HL-60 (cell line): Measurements from ENCODE around the gene LIME1.

Source experiments
- DNase-seq, 2 experiments: peaks; one replicate each; pipeline ENCODE4 v3.0.0-alpha.2; 2010 to 2020; ENCODE audit warnings: low read depth in 1 of 2, low spot score in 1 of 2
- H3K27ac ChIP-seq: fragments of 250-450 bp; sonication (Bioruptor Pico); replicated peaks from 2 replicates; pipeline ENCODE4 v1.5.1; 2020; ENCODE audit warnings: mild to moderate bottlenecking, moderate library complexity
- H3K27me3 ChIP-seq: fragments of 250-450 bp; sonication (Bioruptor Pico); 2 replicates; pipeline ENCODE4 v1.5.1; 2021; ENCODE audit warnings: mild to moderate bottlenecking, moderate library complexity; ENCODE audit not compliant: insufficient read depth, poor library complexity, severe bottlenecking
- H3K4me3 ChIP-seq: replicated peaks from 2 replicates; pipeline ENCODE4 v1.5.1; 2011; ENCODE audit warnings: mild to moderate bottlenecking, control low read depth, low read length; ENCODE audit not compliant: insufficient read depth
- GABPA ChIP-seq: IDR thresholded peaks from 2 replicates; pipeline ENCODE4 v1.6.1; 2012; ENCODE audit warnings: low read depth
- POLR2AphosphoS5 ChIP-seq: IDR thresholded peaks from 2 replicates; pipeline ENCODE4 v1.6.1; 2012; ENCODE audit warnings: low read depth
- REST ChIP-seq: IDR thresholded peaks from 2 replicates; pipeline ENCODE4 v1.6.1; 2012; ENCODE audit warnings: low read depth; ENCODE audit not compliant: insufficient replicate concordance
- SPI1 ChIP-seq: IDR thresholded peaks from 2 replicates; pipeline ENCODE4 v1.6.1; 2012; ENCODE audit warnings: low read depth, mild to moderate bottlenecking, borderline replicate concordance
- TF ChIP-seq, protein P1 (sequence below): IDR thresholded peaks from one replicate; pipeline ENCODE4 v1.5.1; 2011; ENCODE audit warnings: low read length, control low read depth, inconsistent platforms; ENCODE audit not compliant: insufficient read depth

LIME1 gene

GRCh38 chr20:63750807-63751470 is 14.5 kb downstream of the LIME1 start:
- no peak overlapping the region for H3K27ac ChIP-seq
- no peak for DNase-seq
- peaks cover 2% of the 10 kb centered on the region for H3K27me3 ChIP-seq
- TF ChIP-seq GABPA, result no peak
- TF ChIP-seq, protein P1, sequence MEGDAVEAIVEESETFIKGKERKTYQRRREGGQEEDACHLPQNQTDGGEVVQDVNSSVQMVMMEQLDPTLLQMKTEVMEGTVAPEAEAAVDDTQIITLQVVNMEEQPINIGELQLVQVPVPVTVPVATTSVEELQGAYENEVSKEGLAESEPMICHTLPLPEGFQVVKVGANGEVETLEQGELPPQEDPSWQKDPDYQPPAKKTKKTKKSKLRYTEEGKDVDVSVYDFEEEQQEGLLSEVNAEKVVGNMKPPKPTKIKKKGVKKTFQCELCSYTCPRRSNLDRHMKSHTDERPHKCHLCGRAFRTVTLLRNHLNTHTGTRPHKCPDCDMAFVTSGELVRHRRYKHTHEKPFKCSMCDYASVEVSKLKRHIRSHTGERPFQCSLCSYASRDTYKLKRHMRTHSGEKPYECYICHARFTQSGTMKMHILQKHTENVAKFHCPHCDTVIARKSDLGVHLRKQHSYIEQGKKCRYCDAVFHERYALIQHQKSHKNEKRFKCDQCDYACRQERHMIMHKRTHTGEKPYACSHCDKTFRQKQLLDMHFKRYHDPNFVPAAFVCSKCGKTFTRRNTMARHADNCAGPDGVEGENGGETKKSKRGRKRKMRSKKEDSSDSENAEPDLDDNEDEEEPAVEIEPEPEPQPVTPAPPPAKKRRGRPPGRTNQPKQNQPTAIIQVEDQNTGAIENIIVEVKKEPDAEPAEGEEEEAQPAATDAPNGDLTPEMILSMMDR, result no peak
- no peak for TF ChIP-seq POLR2AphosphoS5
- TF ChIP-seq REST, result no peak
- no peak for TF ChIP-seq SPI1
- H3K4me3 ChIP-seq, result no peak overlapping the region

- Histone ChIP-seq H3K4me3 (no peak overlapping the region), H3K27ac (no peak overlapping the region), H3K27me3 (peaks cover 2% of the 10 kb centered on the region)
- TF ChIP-seq GABPA, result no peak
- TF ChIP-seq REST, result no peak
- no peak for TF ChIP-seq SPI1
- TF ChIP-seq, protein P1, result no peak
- TF ChIP-seq POLR2AphosphoS5, result no peak
- no peak for DNase-seq
These were observed 15.2 kb downstream of the LIME1 start for GRCh38 chr20:63751471-63752271.

GRCh38 chr20:63752411-63753101 is 16.1 kb downstream of the LIME1 start:
- DNase-seq, result no peak
- Histone ChIP-seq H3K4me3 (no peak overlapping the region), H3K27me3 (peaks cover 2% of the 10 kb centered on the region), H3K27ac (no peak overlapping the region)
- TF ChIP-seq REST (no peak), POLR2AphosphoS5 (no peak), SPI1 (no peak), GABPA (no peak)
- TF ChIP-seq, protein P1, result no peak
